ENCODE results near the gene KCTD21.

KCTD21 gene

DNA sequence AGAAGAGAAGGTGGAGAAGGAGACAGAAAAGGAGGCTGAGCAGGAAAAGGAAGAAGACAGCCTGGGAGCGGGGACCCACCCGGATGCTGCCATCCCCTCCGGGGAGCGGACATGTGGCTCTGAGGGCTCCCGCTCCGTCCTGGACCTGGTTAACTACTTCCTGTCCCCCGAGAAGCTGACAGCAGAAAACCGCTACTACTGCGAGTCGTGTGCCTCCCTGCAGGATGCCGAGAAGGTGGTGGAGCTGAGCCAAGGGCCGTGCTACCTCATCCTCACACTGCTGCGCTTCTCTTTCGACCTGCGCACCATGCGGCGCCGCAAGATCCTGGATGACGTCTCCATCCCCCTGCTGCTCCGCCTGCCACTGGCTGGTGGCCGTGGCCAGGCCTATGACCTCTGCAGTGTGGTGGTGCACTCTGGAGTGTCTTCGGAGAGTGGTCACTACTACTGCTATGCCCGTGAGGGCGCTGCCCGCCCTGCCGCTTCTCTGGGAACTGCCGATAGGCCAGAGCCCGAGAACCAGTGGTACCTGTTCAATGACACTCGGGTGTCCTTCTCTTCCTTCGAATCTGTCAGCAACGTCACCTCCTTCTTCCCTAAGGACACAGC is 21.7 kb upstream of the KCTD21 start:
- WGBS, 2 experiments: 92 to 93% methylated on average over 31 of the region's 31 CpGs
- Histone ChIP-seq H3K27ac (ENCODE audit: insufficient read depth, low read depth, low read length, poor library complexity, severe bottlenecking) (no peak overlapping the region), H3K4me3 (ENCODE audit: insufficient read depth, low read depth, low read length) (no peak overlapping the region), H3K36me3 (ENCODE audit: control insufficient read depth, insufficient read depth, low read length) (peaks cover 6% of the 10 kb centered on the region), H3K27me3 (ENCODE audit: control insufficient read depth, insufficient read depth, low read length, poor library complexity, severe bottlenecking) (no peaks in the 10 kb centered on the region), H3K9me3 (ENCODE audit: control insufficient read depth, low read length) (no peaks in the 10 kb centered on the region), H3K4me1 (ENCODE audit: control insufficient read depth, insufficient read depth, low read length) (no peaks in the 10 kb centered on the region)

DNA sequence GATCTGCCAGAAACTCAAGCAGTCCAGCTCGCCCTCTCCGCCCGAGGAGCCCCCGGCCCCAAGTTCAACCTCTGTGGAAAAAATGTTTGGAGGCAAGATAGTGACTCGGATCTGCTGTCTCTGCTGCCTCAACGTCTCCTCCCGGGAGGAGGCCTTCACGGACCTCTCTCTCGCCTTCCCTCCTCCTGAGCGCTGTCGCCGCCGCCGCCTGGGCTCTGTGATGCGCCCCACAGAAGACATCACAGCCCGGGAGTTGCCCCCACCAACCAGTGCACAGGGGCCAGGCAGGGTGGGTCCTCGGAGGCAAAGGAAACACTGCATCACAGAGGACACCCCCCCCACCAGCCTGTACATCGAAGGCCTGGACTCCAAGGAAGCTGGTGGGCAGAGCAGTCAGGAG is 21.1 kb upstream of the KCTD21 start:
- Histone ChIP-seq H3K36me3 (ENCODE audit: control insufficient read depth, insufficient read depth, low read length) (peaks cover 6% of the 10 kb centered on the region), H3K27me3 (ENCODE audit: control insufficient read depth, insufficient read depth, low read length, poor library complexity, severe bottlenecking) (no peaks in the 10 kb centered on the region), H3K4me3 (ENCODE audit: insufficient read depth, low read depth, low read length) (no peak overlapping the region), H3K9me3 (ENCODE audit: control insufficient read depth, low read length) (no peaks in the 10 kb centered on the region), H3K27ac (ENCODE audit: insufficient read depth, low read depth, low read length, poor library complexity, severe bottlenecking) (no peak overlapping the region), H3K4me1 (ENCODE audit: control insufficient read depth, insufficient read depth, low read length) (no peaks in the 10 kb centered on the region)
- 94% methylated on average over 18 of the region's 18 CpGs for WGBS, 2 experiments

DNA sequence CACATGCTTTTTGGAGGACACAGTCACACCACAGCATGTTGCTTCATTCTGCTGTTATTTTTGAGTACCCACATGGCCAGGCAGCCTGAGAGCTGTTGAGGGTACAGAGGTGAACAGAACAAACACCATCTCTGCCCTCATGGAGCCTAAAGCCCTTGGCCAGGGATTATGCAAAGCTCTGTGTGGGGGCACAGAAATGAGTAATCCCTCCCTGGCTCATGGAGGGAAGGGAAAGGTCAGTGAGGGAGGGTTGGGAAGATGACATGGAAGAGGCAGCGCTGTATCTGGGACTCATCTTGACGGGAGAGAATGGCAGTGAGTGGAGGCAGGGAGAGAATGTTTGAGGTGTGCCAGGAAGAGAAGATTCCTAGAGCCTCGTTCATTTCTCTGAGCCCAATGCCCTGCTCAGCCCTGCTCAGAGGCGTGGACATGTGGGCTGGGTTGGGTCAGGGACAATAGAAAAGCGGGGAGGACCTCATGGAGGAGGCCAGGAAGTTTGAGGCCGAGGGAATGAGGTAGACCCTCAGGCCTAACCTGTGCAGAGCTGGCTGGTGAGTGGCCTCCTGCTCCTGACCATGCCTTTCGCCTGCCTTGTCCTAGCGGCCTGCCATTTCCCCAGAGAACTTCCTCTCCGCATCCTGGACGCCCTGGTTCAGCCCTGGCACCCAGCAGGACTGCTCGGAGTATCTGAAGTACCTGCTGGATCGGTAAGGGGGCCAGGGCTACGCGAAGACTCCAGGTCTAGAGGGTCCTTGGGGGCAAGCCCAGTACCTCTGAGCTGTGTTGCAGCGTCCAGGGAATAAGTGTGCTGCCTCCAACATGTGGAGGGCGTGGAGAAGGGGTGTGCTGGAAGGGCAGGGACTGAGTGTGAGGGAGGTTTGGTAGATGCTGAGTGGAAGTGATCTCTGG is 20.1 kb upstream of the KCTD21 start:
- Histone ChIP-seq H3K4me1 (ENCODE audit: control insufficient read depth, insufficient read depth, low read length) (no peaks in the 10 kb centered on the region), H3K9me3 (ENCODE audit: control insufficient read depth, low read length) (no peaks in the 10 kb centered on the region), H3K27ac (ENCODE audit: insufficient read depth, low read depth, low read length, poor library complexity, severe bottlenecking) (no peak overlapping the region), H3K4me3 (ENCODE audit: insufficient read depth, low read depth, low read length) (no peak overlapping the region), H3K27me3 (ENCODE audit: control insufficient read depth, insufficient read depth, low read length, poor library complexity, severe bottlenecking) (no peaks in the 10 kb centered on the region), H3K36me3 (ENCODE audit: control insufficient read depth, insufficient read depth, low read length) (peaks cover 6% of the 10 kb centered on the region)
- 94% methylated on average over 16 of the region's 16 CpGs for WGBS, 2 experiments

DNA sequence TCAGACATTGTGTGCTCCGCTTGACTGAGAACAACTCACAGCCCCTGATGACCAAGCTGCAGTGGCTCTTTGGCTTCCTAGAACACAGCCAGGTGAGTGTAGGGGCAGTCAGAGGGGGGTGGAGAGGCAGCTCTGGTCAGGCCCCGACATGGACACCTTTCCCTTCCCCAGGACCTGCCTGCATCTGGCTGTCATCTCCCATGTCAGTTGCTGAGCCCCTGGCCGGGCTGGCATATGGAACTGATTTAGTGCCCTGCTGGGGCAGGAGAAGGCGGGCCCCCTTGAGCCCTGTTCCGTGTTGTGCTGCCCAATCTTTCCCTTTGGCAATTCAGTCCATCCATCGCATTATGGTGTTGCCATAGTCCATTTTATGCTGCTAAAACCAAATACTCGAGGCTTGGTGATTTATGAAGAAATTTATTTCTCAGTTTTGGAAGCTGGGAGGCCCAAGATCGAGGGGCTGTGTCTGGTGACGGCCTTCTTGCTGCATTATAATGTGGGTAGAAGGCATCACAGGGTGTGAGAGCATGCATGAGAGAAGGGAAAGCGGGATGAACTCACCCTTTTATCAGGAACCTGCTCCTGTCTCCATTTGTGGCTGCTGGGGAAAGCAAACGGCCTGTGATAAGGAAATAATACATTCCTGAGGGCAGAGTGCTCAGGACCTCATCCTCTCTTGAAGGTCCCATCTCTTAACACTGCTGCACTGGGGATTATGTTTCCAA is 19.3 kb upstream of the KCTD21 start:
- no peak overlapping the region for H3K27ac ChIP-seq (ENCODE audit: insufficient read depth, low read depth, low read length, poor library complexity, severe bottlenecking)
- no peaks in the 10 kb centered on the region for H3K9me3 ChIP-seq (ENCODE audit: control insufficient read depth, low read length)
- H3K4me1 ChIP-seq (ENCODE audit: control insufficient read depth, insufficient read depth, low read length): no peaks in the 10 kb centered on the region
- no peaks in the 10 kb centered on the region for H3K27me3 ChIP-seq (ENCODE audit: control insufficient read depth, insufficient read depth, low read length, poor library complexity, severe bottlenecking)
- H3K36me3 ChIP-seq (ENCODE audit: control insufficient read depth, insufficient read depth, low read length): peaks cover 6% of the 10 kb centered on the region
- no peak overlapping the region for H3K4me3 ChIP-seq (ENCODE audit: insufficient read depth, low read depth, low read length)
- 91 to 93% methylated on average over 11 of the region's 11 CpGs for WGBS, 2 experiments

DNA sequence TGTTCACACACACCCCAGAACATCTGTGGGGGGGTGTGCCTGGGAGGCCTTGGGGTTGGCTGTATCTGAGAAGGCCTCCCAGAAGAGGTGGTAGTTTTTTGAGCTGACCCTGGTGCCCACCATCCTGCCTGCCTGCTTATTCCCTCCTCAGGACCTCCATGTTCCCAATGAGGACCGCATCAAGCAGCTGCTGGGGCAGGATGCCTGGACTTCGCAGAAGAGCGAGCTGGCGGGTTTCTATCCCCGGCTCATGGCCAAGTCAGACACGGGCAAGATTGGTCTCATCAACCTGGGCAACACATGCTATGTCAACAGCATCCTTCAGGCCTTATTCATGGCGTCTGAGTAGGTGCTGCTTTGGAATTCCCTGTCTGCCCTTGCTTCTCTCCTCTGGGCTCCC is 17.3 kb upstream of the KCTD21 start:
- no peaks in the 10 kb centered on the region for H3K4me1 ChIP-seq (ENCODE audit: control insufficient read depth, insufficient read depth, low read length)
- 94 to 96% methylated on average over 7 of the region's 7 CpGs for WGBS, 2 experiments
- no peak overlapping the region for H3K27ac ChIP-seq (ENCODE audit: insufficient read depth, low read depth, low read length, poor library complexity, severe bottlenecking)
- H3K4me3 ChIP-seq (ENCODE audit: insufficient read depth, low read depth, low read length): no peak overlapping the region
- no peaks in the 10 kb centered on the region for H3K27me3 ChIP-seq (ENCODE audit: control insufficient read depth, insufficient read depth, low read length, poor library complexity, severe bottlenecking)
- H3K36me3 ChIP-seq (ENCODE audit: control insufficient read depth, insufficient read depth, low read length): peaks cover 6% of the 10 kb centered on the region
- no peaks in the 10 kb centered on the region for H3K9me3 ChIP-seq (ENCODE audit: control insufficient read depth, low read length)

DNA sequence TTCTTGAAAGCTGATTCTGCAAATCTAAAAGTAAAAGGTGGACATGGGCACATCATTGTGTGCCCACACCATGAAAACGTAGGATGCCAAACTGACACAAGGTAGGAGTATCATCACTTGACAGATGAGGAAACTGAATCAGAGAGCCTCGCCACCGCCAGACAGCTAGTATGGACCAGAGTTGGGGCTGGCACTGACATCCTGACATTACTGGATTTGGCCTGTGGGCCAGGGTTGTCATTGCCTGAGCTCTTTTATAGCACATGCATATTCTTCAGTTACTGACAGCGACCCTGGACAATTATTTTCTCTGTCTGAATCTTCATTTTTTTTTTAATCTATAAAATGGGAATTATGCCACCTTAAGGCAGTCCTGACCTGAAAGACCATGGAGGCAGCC is 16.8 kb upstream of the KCTD21 start:
- Histone ChIP-seq H3K4me1 (ENCODE audit: control insufficient read depth, insufficient read depth, low read length) (no peaks in the 10 kb centered on the region), H3K9me3 (ENCODE audit: control insufficient read depth, low read length) (no peaks in the 10 kb centered on the region), H3K4me3 (ENCODE audit: insufficient read depth, low read depth, low read length) (no peak overlapping the region), H3K27ac (ENCODE audit: insufficient read depth, low read depth, low read length, poor library complexity, severe bottlenecking) (no peak overlapping the region), H3K36me3 (ENCODE audit: control insufficient read depth, insufficient read depth, low read length) (peaks cover 4% of the 10 kb centered on the region), H3K27me3 (ENCODE audit: control insufficient read depth, insufficient read depth, low read length, poor library complexity, severe bottlenecking) (no peaks in the 10 kb centered on the region)
- WGBS, 2 experiments: 96 to 97% methylated on average over 4 of the region's 4 CpGs

DNA sequence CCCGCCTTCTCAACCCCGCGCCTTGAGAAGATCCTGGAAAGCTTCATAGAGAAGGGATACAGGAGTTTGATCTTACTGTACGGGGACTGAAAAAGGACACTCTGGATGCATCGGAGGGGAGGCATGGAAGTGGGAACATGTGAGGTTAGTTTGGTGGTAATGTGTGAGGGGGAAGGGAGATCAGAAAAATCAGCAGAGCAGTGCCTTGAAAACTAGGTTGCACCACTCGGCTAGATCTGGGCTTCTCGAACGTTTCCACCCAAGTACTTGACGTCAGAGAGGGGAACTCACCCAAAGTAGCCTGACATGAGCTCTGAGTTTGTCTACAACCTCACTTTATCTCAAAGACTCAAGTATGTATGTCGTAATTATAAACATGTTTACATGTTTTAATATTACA is 14.8 kb upstream of the KCTD21 start:
- WGBS, 2 experiments: 93 to 97% methylated on average over 9 to 10 of the region's 10 CpGs
- Histone ChIP-seq H3K36me3 (ENCODE audit: control insufficient read depth, insufficient read depth, low read length) (no peaks in the 10 kb centered on the region), H3K4me1 (ENCODE audit: control insufficient read depth, insufficient read depth, low read length) (no peaks in the 10 kb centered on the region), H3K27ac (ENCODE audit: insufficient read depth, low read depth, low read length, poor library complexity, severe bottlenecking) (no peak overlapping the region), H3K9me3 (ENCODE audit: control insufficient read depth, low read length) (no peaks in the 10 kb centered on the region), H3K27me3 (ENCODE audit: control insufficient read depth, insufficient read depth, low read length, poor library complexity, severe bottlenecking) (no peaks in the 10 kb centered on the region), H3K4me3 (ENCODE audit: insufficient read depth, low read depth, low read length) (no peak overlapping the region)

DNA sequence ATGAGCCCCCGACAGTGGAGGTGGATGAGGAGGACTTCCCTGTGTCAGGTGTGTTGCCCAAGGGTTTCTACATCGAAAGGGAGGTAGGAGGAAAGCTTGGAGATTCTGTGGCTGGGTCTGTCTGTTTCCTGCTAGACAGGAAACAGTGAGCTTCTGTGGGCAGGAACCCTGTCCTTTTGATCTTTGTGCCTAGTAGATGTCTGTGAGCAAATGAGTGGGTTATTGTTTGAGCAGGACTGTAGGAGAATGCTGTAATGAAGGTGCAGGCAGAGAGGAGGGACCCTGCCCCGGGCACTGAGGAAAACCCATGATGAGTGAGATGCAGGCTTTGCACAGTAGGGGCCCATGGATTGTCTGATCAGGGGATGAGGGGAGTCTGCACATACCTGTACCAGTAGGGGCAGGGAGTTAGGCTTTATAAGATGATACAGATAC is 14.3 kb upstream of the KCTD21 start:
- Histone ChIP-seq H3K4me3 (ENCODE audit: insufficient read depth, low read depth, low read length) (no peak overlapping the region), H3K36me3 (ENCODE audit: control insufficient read depth, insufficient read depth, low read length) (no peaks in the 10 kb centered on the region), H3K27ac (ENCODE audit: insufficient read depth, low read depth, low read length, poor library complexity, severe bottlenecking) (no peak overlapping the region), H3K9me3 (ENCODE audit: control insufficient read depth, low read length) (no peaks in the 10 kb centered on the region), H3K27me3 (ENCODE audit: control insufficient read depth, insufficient read depth, low read length, poor library complexity, severe bottlenecking) (no peaks in the 10 kb centered on the region), H3K4me1 (ENCODE audit: control insufficient read depth, insufficient read depth, low read length) (no peaks in the 10 kb centered on the region)
- 91 to 96% methylated on average over 3 of the region's 3 CpGs for WGBS, 2 experiments

DNA sequence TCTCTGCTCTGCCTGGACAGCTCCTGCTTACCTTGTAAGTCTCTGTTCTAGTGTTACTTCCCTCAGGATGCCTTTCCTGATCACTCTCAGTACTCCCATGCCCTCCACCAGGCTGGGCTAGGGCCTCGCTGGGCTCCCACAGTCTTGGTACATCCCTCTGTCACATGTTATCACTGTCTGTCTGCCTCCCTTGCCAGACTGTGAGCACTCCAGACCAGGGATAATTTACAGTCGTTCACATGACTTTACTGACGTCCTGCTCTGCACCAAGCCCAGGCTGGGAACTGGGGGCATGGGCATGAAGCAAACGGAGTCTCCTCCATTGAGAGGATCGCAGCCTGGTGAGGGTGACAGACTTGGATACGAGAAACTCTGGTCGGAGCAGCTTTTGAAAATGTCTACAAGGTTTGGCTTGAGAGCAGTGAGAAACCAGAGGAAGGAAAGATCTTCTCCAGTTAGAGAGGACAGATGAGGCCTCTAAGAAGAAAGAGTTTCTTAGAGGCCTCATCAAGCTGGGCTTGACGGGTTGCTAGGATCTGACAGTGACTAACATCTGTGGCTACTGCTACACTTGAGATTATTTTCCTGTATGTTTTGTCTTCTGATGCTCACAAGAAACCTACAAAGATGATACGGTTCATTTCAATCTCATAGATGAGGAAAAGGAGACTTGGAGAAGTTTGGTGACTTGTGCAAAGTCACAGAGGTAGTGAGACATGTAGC is 12.8 kb upstream of the KCTD21 start:
- no peaks in the 10 kb centered on the region for H3K9me3 ChIP-seq (ENCODE audit: control insufficient read depth, low read length)
- no peaks in the 10 kb centered on the region for H3K27me3 ChIP-seq (ENCODE audit: control insufficient read depth, insufficient read depth, low read length, poor library complexity, severe bottlenecking)
- no peaks in the 10 kb centered on the region for H3K36me3 ChIP-seq (ENCODE audit: control insufficient read depth, insufficient read depth, low read length)
- H3K27ac ChIP-seq (ENCODE audit: insufficient read depth, low read depth, low read length, poor library complexity, severe bottlenecking): no peak overlapping the region
- WGBS, 2 experiments: 93 to 95% methylated on average over 9 of the region's 9 CpGs
- H3K4me1 ChIP-seq (ENCODE audit: control insufficient read depth, insufficient read depth, low read length): no peaks in the 10 kb centered on the region
- H3K4me3 ChIP-seq (ENCODE audit: insufficient read depth, low read depth, low read length): no peak overlapping the region

Measured in ectodermal cell (in vitro differentiated cells).